Stimulated activated naive CD4-positive, alpha-beta T cell treated with Interleukin-2 at 50 U/mL for 16 hours (primary cell): ENCODE measurements around the gene AHSA1.

Experiments used
- DNase-seq: peaks from one replicate; lab custom pipeline; 2025; lab: John Stamatoyannopoulos, UW

Gene AHSA1

GRCh38 chr14:77509366-77509765, 51.5 kb downstream of the AHSA1 start:
- DNase-seq: no peak

GRCh38 chr14:77511486-77512162, 53.7 kb downstream of the AHSA1 start:
- DNase-seq: no peak

- no peak for DNase-seq
These were observed 58.2 kb downstream of the AHSA1 start for GRCh38 chr14:77516126-77516525.
